HepG2 (cell line): ENCODE data around the gene FLAD1. TPM values are rescaled to one million over a fixed set of nuclear protein-coding genes. Genes with fewer than 3 reads are reported as not detected.

Experiments used
- AGO1 ChIP-seq: fragments of 200-400 bp; formaldehyde crosslinking; IDR thresholded peaks from 2 replicates; pipeline ENCODE4 v1.6.1; 2017; ENCODE audit warnings: mild to moderate bottlenecking, low read depth, low read length, moderate library complexity; ENCODE audit not compliant: poor library complexity, severe bottlenecking
- ATF1 ChIP-seq: IDR thresholded peaks from 2 replicates; pipeline ENCODE4 v1.6.1; 2016; ENCODE audit warnings: mild to moderate bottlenecking, control low read depth
- CREB1 ChIP-seq, 2 experiments: fragments of 450-650 bp in 1 of 2; IDR thresholded peaks; 2 replicates each; pipeline ENCODE4 v1.6.1; 2016 to 2017; ENCODE audit warnings: control low read depth in 1 of 2, mild to moderate bottlenecking in 1 of 2, missing compliant biosample characterization in 1 of 2, missing genetic modification characterization in 1 of 2
- FOXK1 ChIP-seq: sonication (generic); formaldehyde crosslinking; IDR thresholded peaks from 2 replicates; pipeline ENCODE4 v1.4.0; 2020; ENCODE audit warnings: low read depth, missing genetic modification reagents, borderline replicate concordance
- GATAD2A ChIP-seq: IDR thresholded peaks from 2 replicates; pipeline ENCODE4 v1.6.1; 2016
- HMG20A ChIP-seq: IDR thresholded peaks from 2 replicates; pipeline ENCODE4 v1.6.1; 2016; ENCODE audit warnings: borderline replicate concordance
- IRX3 ChIP-seq: sonication (generic); formaldehyde crosslinking; IDR thresholded peaks from 2 replicates; pipeline ENCODE4 v1.8.1; 2023; ENCODE audit warnings: mild to moderate bottlenecking, low read depth, missing genetic modification reagents, borderline replicate concordance
- JUN ChIP-seq: sonication (generic); formaldehyde crosslinking; IDR thresholded peaks from 2 replicates; pipeline ENCODE4 v1.4.0; 2020; ENCODE audit warnings: mild to moderate bottlenecking, missing genetic modification reagents
- KDM5A ChIP-seq: fragments of 200-600 bp; sonication (generic); IDR thresholded peaks from 2 replicates; pipeline ENCODE4 v1.7.0; 2018; ENCODE audit warnings: antibody characterized with exemption, mild to moderate bottlenecking, low read length, borderline replicate concordance
- NFKBIZ ChIP-seq: IDR thresholded peaks from 2 replicates; pipeline ENCODE4 v1.6.1; 2018; ENCODE audit warnings: missing genetic modification reagents, missing compliant biosample characterization
- NR0B2 ChIP-seq: sonication (generic); formaldehyde crosslinking; IDR thresholded peaks from 2 replicates; pipeline ENCODE4 v1.4.0; 2020; ENCODE audit warnings: mild to moderate bottlenecking, missing genetic modification reagents
- PCBP1 ChIP-seq: fragments of 200-400 bp; formaldehyde crosslinking; IDR thresholded peaks from 2 replicates; pipeline ENCODE4 v1.6.1; 2017; ENCODE audit warnings: mild to moderate bottlenecking, low read depth, low read length, borderline replicate concordance
- RBAK ChIP-seq: sonication (generic); formaldehyde crosslinking; IDR thresholded peaks from 2 replicates; pipeline ENCODE4 v1.5.1; 2020; ENCODE audit warnings: mild to moderate bottlenecking, missing genetic modification reagents
- REL ChIP-seq: sonication (generic); formaldehyde crosslinking; conservative IDR thresholded peaks from 2 replicates; pipeline ENCODE4 v1.8.0; 2022; ENCODE audit warnings: mild to moderate bottlenecking, missing genetic modification reagents, moderate library complexity
- RXRA ChIP-seq: sonication (generic); formaldehyde crosslinking; IDR thresholded peaks from 2 replicates; pipeline ENCODE4 v1.5.1; 2020; ENCODE audit warnings: missing genetic modification reagents
- SAP130 ChIP-seq: IDR thresholded peaks from 2 replicates; pipeline ENCODE4 v1.6.1; 2016; ENCODE audit warnings: low read depth
- SRSF1 ChIP-seq: fragments of 200-400 bp; formaldehyde crosslinking; optimal IDR thresholded peaks from 2 replicates; pipeline ENCODE3; 2017; ENCODE audit warnings: mild to moderate bottlenecking, low read depth, low read length, moderate library complexity
- TRIM22 ChIP-seq: fragments of 450-650 bp; IDR thresholded peaks from 2 replicates; pipeline ENCODE4 v1.6.1; 2017
- ZFP36 ChIP-seq: fragments of 150-350 bp; IDR thresholded peaks from 2 replicates; pipeline ENCODE4 v1.6.1; 2018; ENCODE audit warnings: borderline replicate concordance, low read length, low read depth; ENCODE audit not compliant: partially characterized antibody
- ZKSCAN5 ChIP-seq: sonication (generic); formaldehyde crosslinking; IDR thresholded peaks from 2 replicates; pipeline ENCODE4 v1.5.1; 2020; ENCODE audit warnings: mild to moderate bottlenecking, missing genetic modification reagents
- ZMYM4 ChIP-seq: sonication (generic); formaldehyde crosslinking; IDR thresholded peaks from 2 replicates; pipeline ENCODE4 v1.8.1; 2023; ENCODE audit warnings: mild to moderate bottlenecking, missing genetic modification reagents
- ZNF10 ChIP-seq: sonication (generic); formaldehyde crosslinking; IDR thresholded peaks from 2 replicates; pipeline ENCODE4 v1.4.0; 2020; ENCODE audit warnings: mild to moderate bottlenecking, low read depth, missing genetic modification reagents, borderline replicate concordance
- ZNF33A ChIP-seq: sonication (generic); formaldehyde crosslinking; IDR thresholded peaks from 2 replicates; pipeline ENCODE4 v1.5.1; 2020; ENCODE audit warnings: missing genetic modification reagents, mild to moderate bottlenecking, moderate library complexity, borderline replicate concordance
- ZNF619 ChIP-seq: sonication (generic); formaldehyde crosslinking; IDR thresholded peaks from 2 replicates; pipeline ENCODE4 v1.4.0; 2020; ENCODE audit warnings: mild to moderate bottlenecking, missing genetic modification reagents
- ZNF687 ChIP-seq: sonication (generic); formaldehyde crosslinking; IDR thresholded peaks from 2 replicates; pipeline ENCODE4 v1.5.1; 2020; ENCODE audit warnings: mild to moderate bottlenecking, missing genetic modification reagents, moderate library complexity
- polyA plus RNA-seq, 8 experiments: library from polyadenylated mRNA; depleted of rRNA in 3 of 8; stranded (reverse) in 7 of 8; unstranded in 1 of 8; fragments of >200 nt; fragmentation: Illumina TruSeq in 4 of 8; extraction: Trizol in 4 of 8; gene quantifications; 2 replicates each; pipeline versions ENCODE4 v1.2.1 to v1.2.3, GENCODE V29; 2011 to 2016; ENCODE audit warnings: low read depth in 4 of 8, missing spikeins in 1 of 8, mixed read lengths in 1 of 8; ENCODE audit not compliant: insufficient read depth in 1 of 8
- total RNA-seq, 5 experiments: library from RNA; depleted of rRNA; stranded (reverse); fragments of >200 nt; fragmentation: Illumina TruSeq; extraction: Trizol; gene quantifications; 2 replicates each; pipeline ENCODE4 v1.2.3, GENCODE V29; 2016; ENCODE audit warnings: low read depth in 1 of 5

FLAD1 gene
- total and polyA plus RNA-seq, 2 of the 13 experiments (the other 11 are each of a cell fraction or from before 2014, with no cell fraction given): 25.9 to 32.8 TPM

- TF ChIP-seq ZNF687 (CRISPR knock-in tag): no peak
- no peak for TF ChIP-seq IRX3 (CRISPR knock-in tag)
- no peak for TF ChIP-seq ATF1 (CRISPR knock-in tag)
- TF ChIP-seq HMG20A: no peak
- peak; percentile 30; the same call in 1 of the 2 replicates for TF ChIP-seq FOXK1 (CRISPR knock-in tag)
- 0 out of 2 replicates have a peak, but pooled peaks have one; percentile 49 for TF ChIP-seq ZMYM4 (CRISPR knock-in tag)
- no peak for TF ChIP-seq PCBP1
- no peak for TF ChIP-seq ZNF10 (CRISPR knock-in tag)
- TF ChIP-seq ZKSCAN5 (CRISPR knock-in tag): no peak
- TF ChIP-seq RXRA (CRISPR knock-in tag): no peak; the same call in 1 of the 2 replicates
- peak; percentile 19 for TF ChIP-seq SRSF1
- TF ChIP-seq ZFP36: no peak
- TF ChIP-seq AGO1: no peak
- TF ChIP-seq SAP130: peak; percentile 84
- TF ChIP-seq RBAK (CRISPR knock-in tag): no peak
- TF ChIP-seq NFKBIZ: no peak
- 0 out of 2 replicates have a peak, but pooled peaks have one; percentile 11 for TF ChIP-seq GATAD2A (CRISPR knock-in tag)
- no peak for TF ChIP-seq ZNF33A
- TF ChIP-seq JUN: no peak
- no peak for TF ChIP-seq REL (CRISPR knock-in tag)
- TF ChIP-seq ZNF619 (CRISPR knock-in tag): no peak
- peak; percentile 78; the same call in 1 of the 2 replicates for TF ChIP-seq KDM5A
- TF ChIP-seq NR0B2: no peak
- no peak for TF ChIP-seq TRIM22
- peak; percentile 64 for TF ChIP-seq CREB1 (IDR thresholded peaks at IDR 0.05)
- no peak for TF ChIP-seq CREB1 (CRISPR knock-in tag; IDR thresholded peaks at IDR 0.05)
These were observed 9.6 kb upstream of the FLAD1 start (continued) for GRCh38 chr1:154973344-154974101.
